HEK293 (cell line): ENCODE measurements around the gene LRRC52.

Experiments
- CTCF ChIA-PET: fragments of 350-600 bp; formaldehyde crosslinking; extraction: SDS; loops from one replicate; lab custom pipeline; 2021; ENCODE audit warnings: antibody characterized with exemption; lab: Yijun Ruan, JAX
- POLR2A ChIA-PET: fragments of 300-600 bp; formaldehyde crosslinking; extraction: SDS; loops from one replicate; lab custom pipeline; 2020; ENCODE audit warnings: antibody characterized with exemption, inconsistent platforms; lab: Yijun Ruan, JAX
- H3K27ac ChIP-seq: fragments of 200-500 bp; sonication (Bioruptor generic); 2 replicates; pipeline ENCODE4 v1.5.1; 2014; ENCODE audit warnings: low read depth, low read length, control low read depth, inconsistent platforms; ENCODE audit errors: extremely low read depth
- H3K36me3 ChIP-seq, 2 experiments: fragments of 200-500 bp in 1 of 2; sonication (Bioruptor generic) in 1 of 2; 1 replicate in 1 of 2; 2 replicates in 1 of 2; pipeline ENCODE4 v1.5.1; 2014 to 2017; ENCODE audit warnings: inconsistent platforms in 2 of 2, low read length in 2 of 2; ENCODE audit not compliant: control insufficient read depth in 2 of 2, insufficient read depth in 1 of 2
- H3K4me1 ChIP-seq: fragments of 200-500 bp; sonication (Bioruptor generic); 2 replicates; pipeline ENCODE4 v1.5.1; 2014; ENCODE audit warnings: mild to moderate bottlenecking, low read length, inconsistent platforms; ENCODE audit not compliant: control insufficient read depth, insufficient read depth
- H3K4me3 ChIP-seq: 2 replicates; pipeline ENCODE4 v1.5.1; 2011; ENCODE audit warnings: low read depth, mild to moderate bottlenecking, control low read depth, low read length, moderate library complexity
- H3K9me3 ChIP-seq: fragments of 200-500 bp; sonication (Bioruptor generic); 2 replicates; pipeline ENCODE4 v1.5.1; 2014; ENCODE audit warnings: low read depth, low read length, inconsistent platforms; ENCODE audit not compliant: control insufficient read depth, insufficient read depth
- BCL11A ChIP-seq: fragments of 450-650 bp; formaldehyde crosslinking; IDR thresholded peaks from 2 replicates; pipeline ENCODE4 v1.5.1; 2016; ENCODE audit warnings: low read depth, missing biosample characterization, missing genetic modification characterization
- IKZF3 ChIP-seq: fragments of 450-650 bp; IDR thresholded peaks from 2 replicates; pipeline ENCODE4 v1.5.0; 2018; ENCODE audit warnings: missing biosample characterization, mild to moderate bottlenecking, missing genetic modification characterization, moderate library complexity
- MYNN ChIP-seq: fragments of 450-650 bp; formaldehyde crosslinking; IDR thresholded peaks from 2 replicates; pipeline ENCODE4 v1.5.1; 2016; ENCODE audit warnings: missing biosample characterization, missing genetic modification characterization, borderline replicate concordance
- PRDM1 ChIP-seq: fragments of 450-650 bp; formaldehyde crosslinking; IDR thresholded peaks from 2 replicates; pipeline ENCODE4; 2016; ENCODE audit warnings: missing biosample characterization, missing genetic modification characterization
- PRDM2 ChIP-seq: fragments of 450-650 bp; formaldehyde crosslinking; IDR thresholded peaks from 2 replicates; pipeline ENCODE4 v1.5.1; 2016; ENCODE audit warnings: missing biosample characterization, missing genetic modification characterization, borderline replicate concordance
- SALL2 ChIP-seq: fragments of 450-650 bp; formaldehyde crosslinking; IDR thresholded peaks from 2 replicates; pipeline ENCODE4 v1.5.0; 2017; ENCODE audit warnings: missing biosample characterization, mild to moderate bottlenecking, missing genetic modification characterization, borderline replicate concordance
- TRIM28 ChIP-seq: IDR thresholded peaks from 2 replicates; pipeline ENCODE4 v1.6.1; 2011; ENCODE audit warnings: low read length, control low read depth, borderline replicate concordance
- ZBTB21 ChIP-seq: fragments of 450-650 bp; formaldehyde crosslinking; IDR thresholded peaks from 2 replicates; pipeline ENCODE4 v1.5.1; 2017; ENCODE audit warnings: missing biosample characterization, missing genetic modification characterization
- ZBTB49 ChIP-seq: fragments of 450-650 bp; formaldehyde crosslinking; IDR thresholded peaks from 2 replicates; pipeline ENCODE4 v1.5.1; 2016; ENCODE audit warnings: missing biosample characterization, missing genetic modification characterization, low read depth
- ZIC2 ChIP-seq: fragments of 450-650 bp; formaldehyde crosslinking; IDR thresholded peaks from 2 replicates; pipeline ENCODE4 v1.5.1; 2016; ENCODE audit warnings: missing biosample characterization, missing genetic modification characterization
- ZNF155 ChIP-seq: fragments of 450-650 bp; formaldehyde crosslinking; IDR thresholded peaks from 2 replicates; pipeline ENCODE4 v1.5.1; 2016; ENCODE audit warnings: missing biosample characterization, missing genetic modification characterization
- ZNF19 ChIP-seq: fragments of 450-650 bp; formaldehyde crosslinking; IDR thresholded peaks from 2 replicates; pipeline ENCODE4; 2016; ENCODE audit warnings: missing biosample characterization, missing genetic modification characterization, low read depth
- ZNF23 ChIP-seq: fragments of 450-650 bp; formaldehyde crosslinking; IDR thresholded peaks from 2 replicates; pipeline ENCODE4 v1.5.1; 2016; ENCODE audit warnings: missing biosample characterization, missing genetic modification characterization, borderline replicate concordance
- ZNF37A ChIP-seq: fragments of 450-650 bp; IDR thresholded peaks from 2 replicates; pipeline ENCODE4 v1.5.1; 2018; ENCODE audit warnings: missing biosample characterization, missing genetic modification characterization
- ZNF449 ChIP-seq: fragments of 450-650 bp; formaldehyde crosslinking; IDR thresholded peaks from 2 replicates; pipeline ENCODE4 v1.5.1; 2017; ENCODE audit warnings: missing biosample characterization, mild to moderate bottlenecking, missing genetic modification characterization, moderate library complexity
- ZNF473 ChIP-seq: fragments of 450-650 bp; formaldehyde crosslinking; IDR thresholded peaks from 2 replicates; pipeline ENCODE4 v1.5.1; 2017; ENCODE audit warnings: missing biosample characterization, missing genetic modification characterization
- ZNF501 ChIP-seq: fragments of 450-650 bp; formaldehyde crosslinking; IDR thresholded peaks from 2 replicates; pipeline ENCODE4 v1.5.1; 2016; ENCODE audit warnings: missing biosample characterization, missing genetic modification characterization
- ZNF549 ChIP-seq: fragments of 450-650 bp; IDR thresholded peaks from 2 replicates; pipeline ENCODE4 v1.5.1; 2018; ENCODE audit warnings: missing biosample characterization, missing genetic modification characterization, mild to moderate bottlenecking, inconsistent platforms, moderate library complexity
- ZNF558 ChIP-seq: fragments of 450-650 bp; formaldehyde crosslinking; IDR thresholded peaks from 2 replicates; pipeline ENCODE4 v1.5.1; 2016; ENCODE audit warnings: missing biosample characterization, missing genetic modification characterization
- ZNF664 ChIP-seq: fragments of 450-650 bp; formaldehyde crosslinking; IDR thresholded peaks from 2 replicates; pipeline ENCODE4 v1.5.1; 2016; ENCODE audit warnings: missing biosample characterization, missing genetic modification characterization
- ZSCAN30 ChIP-seq: fragments of 450-650 bp; IDR thresholded peaks from 2 replicates; pipeline ENCODE4 v1.5.1; 2018; ENCODE audit warnings: missing biosample characterization, mild to moderate bottlenecking, missing genetic modification characterization, moderate library complexity

LRRC52 gene

DNA sequence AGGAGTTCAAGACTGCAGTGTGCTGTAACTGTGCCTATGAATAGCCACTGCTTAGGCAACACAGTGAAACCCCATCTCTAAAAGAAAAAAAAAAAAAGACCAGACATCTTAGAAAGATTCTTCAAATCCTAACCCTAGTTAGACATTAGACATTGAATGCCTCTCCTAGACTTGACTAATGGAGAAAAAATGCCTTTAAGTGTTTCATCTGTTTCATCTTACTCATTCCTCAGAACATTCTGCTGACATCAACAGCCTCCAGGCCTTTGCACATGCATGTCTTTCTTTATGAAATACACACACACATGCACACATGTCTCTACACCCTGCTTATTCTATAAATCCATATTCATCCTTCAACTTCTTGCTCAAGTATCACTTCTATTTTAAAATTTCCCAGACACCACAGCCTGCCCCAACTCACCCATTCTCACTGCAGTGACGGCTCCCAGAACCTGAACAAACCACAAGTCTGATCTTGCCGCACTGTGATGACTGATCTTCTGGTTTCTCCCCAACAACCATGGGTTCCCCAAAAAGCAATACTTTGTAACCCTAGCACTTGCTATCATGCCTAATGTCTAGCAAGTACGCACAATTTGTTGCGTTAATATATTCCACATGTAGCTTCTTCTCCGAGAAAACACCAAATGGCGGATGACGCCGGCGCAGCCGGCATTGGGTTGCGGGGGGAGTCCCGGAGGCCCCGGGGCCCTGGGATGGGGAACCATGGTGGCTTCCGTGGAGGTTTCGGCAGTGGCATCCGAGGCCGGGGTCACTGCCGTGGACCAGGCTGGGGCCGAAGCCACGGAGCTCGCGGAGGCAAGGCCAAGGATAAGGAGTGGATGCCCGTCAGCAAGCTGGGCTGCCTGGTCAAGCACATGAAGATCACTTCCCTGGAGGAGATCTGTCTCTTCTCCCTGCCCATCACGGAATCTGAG, 37.4 kb downstream of the LRRC52 start:
- POLR2A ChIA-PET, result no interaction called here
- Histone ChIP-seq H3K36me3 (no peaks in the 10 kb centered on the region), H3K4me1 (no peaks in the 10 kb centered on the region), H3K9me3 (no peaks in the 10 kb centered on the region), H3K27ac (no peak overlapping the region), H3K4me3 (no peak overlapping the region)
- TF ChIP-seq PRDM1 (tag by site-specific recombination), result no peak
- no peak for TF ChIP-seq IKZF3
- no peak for TF ChIP-seq ZNF155
- no peak for TF ChIP-seq ZIC2 (tag by site-specific recombination)
- no peak for TF ChIP-seq BCL11A (tag by site-specific recombination)
- TF ChIP-seq ZNF19 (tag by site-specific recombination), result no peak
- no peak for TF ChIP-seq ZNF473 (tag by site-specific recombination)
- TF ChIP-seq MYNN, result no peak
- no peak for TF ChIP-seq ZBTB21
- TF ChIP-seq SALL2 (tag by site-specific recombination), result no peak
- no peak for TF ChIP-seq ZNF501 (tag by site-specific recombination)
- TF ChIP-seq ZNF449 (tag by site-specific recombination), result no peak
- TF ChIP-seq TRIM28, result no peak
- no peak for TF ChIP-seq ZNF664
- no peak for TF ChIP-seq ZNF558 (tag by site-specific recombination)
- TF ChIP-seq ZBTB49 (tag by site-specific recombination), result no peak
- TF ChIP-seq ZNF549 (tag by site-specific recombination), result no peak
- TF ChIP-seq ZSCAN30, result no peak
- TF ChIP-seq ZNF23 (tag by site-specific recombination), result no peak
- CTCF ChIA-PET, result interaction anchor here (0.9 to 1.1 kb wide), 2 partner anchors 11 to 174 kb away, joined by 3 to 4 read pairs; no protein-coding TSS in a partner anchor

DNA sequence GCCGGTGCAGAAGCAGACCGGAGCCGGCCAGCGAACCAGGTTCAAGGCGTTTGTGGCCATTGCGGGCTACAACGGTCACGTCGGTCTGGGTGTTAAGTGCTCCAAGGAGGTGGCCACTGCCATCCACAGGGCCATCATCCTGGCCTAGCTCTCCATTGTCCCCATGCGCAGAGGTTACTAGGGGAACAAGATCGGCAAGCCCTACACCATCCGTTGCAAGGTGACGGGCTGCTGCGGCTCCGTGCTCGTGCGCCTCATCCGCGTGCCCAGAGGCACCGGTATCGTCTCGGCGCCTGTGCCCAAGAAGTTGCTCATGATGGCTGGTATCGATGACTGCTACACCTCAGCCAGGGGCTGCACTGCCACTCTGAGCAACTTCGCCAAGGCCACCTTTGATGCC, 38.1 kb downstream of the LRRC52 start:
- TF ChIP-seq PRDM2 (tag by site-specific recombination), result no peak
- no peak for TF ChIP-seq ZNF37A (tag by site-specific recombination)
- H3K9me3 ChIP-seq, result no peaks in the 10 kb centered on the region
- no peaks in the 10 kb centered on the region for H3K36me3 ChIP-seq
- no peak overlapping the region for H3K4me3 ChIP-seq
- ChIA-PET CTCF (interaction anchor here (0.5 to 1.1 kb wide), 2 partner anchors 10 to 212 kb away, joined by 3 read pairs; no protein-coding TSS in a partner anchor), POLR2A (no interaction called here)
- no peaks in the 10 kb centered on the region for H3K4me1 ChIP-seq
- H3K27ac ChIP-seq, result no peak overlapping the region
